WTC11 (cell line): ENCODE measurements around the gene CENPE. TPM values are rescaled to one million over a fixed set of nuclear protein-coding genes. Genes with fewer than 3 reads are reported as not detected.
A peak's percentile ranks its signal among the peaks of the same experiment; 100 is the strongest.

Experiments used
- ATAC-seq: fragments of 200-7000 bp; cut with Tn5 transposase; 2 replicates; pipeline ENCODE4 v1.10.0; 2021; ENCODE audit warnings: mild to moderate bottlenecking, moderate library complexity
- CTCF ChIA-PET: fragments of 300-600 bp; sonication (Branson Sonifier 250); formaldehyde crosslinking; loops from one replicate; lab custom pipeline; 2021; ENCODE audit warnings: antibody characterized with exemption; lab: Charles Lee
- POLR2A ChIA-PET: fragments of 350-600 bp; sonication (Branson Sonifier 250); formaldehyde crosslinking; loops from one replicate; lab custom pipeline; 2021; ENCODE audit warnings: antibody characterized with exemption; lab: Charles Lee
- DNase-seq: peaks from one replicate; pipeline ENCODE4 v3.0.0; 2021; ENCODE audit warnings: low spot score
- H3K27ac Mint-ChIP-seq: 2 replicates; pipeline ENCODE4 v1.8.0; 2021; ENCODE audit warnings: mixed read lengths
- H3K27me3 Mint-ChIP-seq: 2 replicates; pipeline ENCODE4 v1.8.0; 2021; ENCODE audit warnings: low read depth, mild to moderate bottlenecking, moderate library complexity, mixed read lengths
- H3K36me3 Mint-ChIP-seq: 2 replicates; pipeline ENCODE4 v1.8.0; 2021; ENCODE audit warnings: mixed read lengths
- H3K4me1 Mint-ChIP-seq: 2 replicates; pipeline ENCODE4 v1.8.0; 2022; ENCODE audit warnings: mixed read lengths
- H3K4me3 Mint-ChIP-seq: 2 replicates; pipeline ENCODE4 v1.8.0; 2021; ENCODE audit warnings: mild to moderate bottlenecking, moderate library complexity, mixed read lengths
- H3K9me3 Mint-ChIP-seq: 2 replicates; pipeline ENCODE4 v1.8.0; 2021; ENCODE audit warnings: mixed read lengths
- ATF1 ChIP-seq: sonication (generic); formaldehyde crosslinking; IDR thresholded peaks from 2 replicates; pipeline ENCODE4 v1.8.1; 2023; ENCODE audit warnings: mild to moderate bottlenecking, moderate library complexity, missing genetic modification reagents
- CBFB ChIP-seq: sonication (generic); formaldehyde crosslinking; IDR thresholded peaks from 2 replicates; pipeline ENCODE4 v1.8.1; 2022; ENCODE audit warnings: mild to moderate bottlenecking, low read depth, missing genetic modification reagents
- CREM ChIP-seq: sonication (generic); formaldehyde crosslinking; IDR thresholded peaks from 2 replicates; pipeline ENCODE4 v1.8.1; 2022; ENCODE audit warnings: mild to moderate bottlenecking, missing genetic modification reagents, moderate library complexity
- FOXJ3 ChIP-seq: sonication (generic); formaldehyde crosslinking; IDR thresholded peaks from 2 replicates; pipeline ENCODE4 v1.9.0; 2021; ENCODE audit warnings: missing genetic modification reagents, mild to moderate bottlenecking, borderline replicate concordance
- GABPB1 ChIP-seq: sonication (generic); formaldehyde crosslinking; IDR thresholded peaks from 2 replicates; pipeline ENCODE4 v1.8.1; 2023; ENCODE audit warnings: mild to moderate bottlenecking, missing genetic modification reagents
- RELA ChIP-seq: sonication (generic); formaldehyde crosslinking; IDR thresholded peaks from 2 replicates; pipeline ENCODE4 v1.8.1; 2022; ENCODE audit warnings: missing genetic modification reagents, mild to moderate bottlenecking, borderline replicate concordance
- RORB ChIP-seq: fragments of 250-450 bp; sonication (Bioruptor Pico); IDR thresholded peaks from 2 replicates; pipeline ENCODE4 v1.9.0; 2021; ENCODE audit warnings: mild to moderate bottlenecking
- SMAD3 ChIP-seq: sonication (generic); formaldehyde crosslinking; IDR thresholded peaks from 2 replicates; pipeline ENCODE4 v1.8.0; 2022; ENCODE audit warnings: missing genetic modification reagents, mild to moderate bottlenecking, borderline replicate concordance
- TEAD1 ChIP-seq: sonication (generic); formaldehyde crosslinking; IDR thresholded peaks from 2 replicates; pipeline ENCODE4 v1.8.0; 2022; ENCODE audit warnings: mild to moderate bottlenecking, missing genetic modification reagents
- TEAD4 ChIP-seq: sonication (generic); formaldehyde crosslinking; IDR thresholded peaks from 2 replicates; pipeline ENCODE4 v1.8.0; 2022; ENCODE audit warnings: mild to moderate bottlenecking, missing genetic modification reagents
- TP53 ChIP-seq: sonication (generic); formaldehyde crosslinking; IDR thresholded peaks from 2 replicates; pipeline ENCODE4 v1.8.1; 2023; ENCODE audit warnings: mild to moderate bottlenecking, missing genetic modification reagents
- ZNF281 ChIP-seq: sonication (generic); formaldehyde crosslinking; IDR thresholded peaks from 2 replicates; pipeline ENCODE4 v1.8.0; 2023; ENCODE audit warnings: mild to moderate bottlenecking, missing genetic modification reagents
- ZNF425 ChIP-seq: fragments of 250-450 bp; sonication (Bioruptor Pico); conservative IDR thresholded peaks from 2 replicates; pipeline ENCODE4 v1.9.0; 2021; ENCODE audit warnings: mild to moderate bottlenecking
- total RNA-seq: library from RNA; stranded (reverse); gene quantifications from 3 replicates; pipeline ENCODE4 v1.2.3, GENCODE V29; 2021
- TF ChIP-seq, protein P1 (sequence below): sonication (generic); formaldehyde crosslinking; IDR thresholded peaks from 2 replicates; pipeline ENCODE4 v1.8.0; 2022; ENCODE audit warnings: mild to moderate bottlenecking, missing genetic modification reagents
- TF ChIP-seq, protein P2 (sequence below): sonication (generic); formaldehyde crosslinking; conservative IDR thresholded peaks from 2 replicates; pipeline ENCODE4 v1.8.1; 2023; ENCODE audit warnings: mild to moderate bottlenecking, low read depth, missing genetic modification reagents, moderate library complexity
- TF ChIP-seq, protein P3 (sequence below): sonication (generic); formaldehyde crosslinking; IDR thresholded peaks from 2 replicates; pipeline ENCODE4 v1.8.0; 2023; ENCODE audit warnings: missing genetic modification reagents, mild to moderate bottlenecking, borderline replicate concordance
- TF ChIP-seq, protein P4 (sequence below): sonication (generic); formaldehyde crosslinking; IDR thresholded peaks from 2 replicates; pipeline ENCODE4 v1.8.1; 2023; ENCODE audit warnings: mild to moderate bottlenecking, missing genetic modification reagents, moderate library complexity
- TF ChIP-seq, protein P5 (sequence below): sonication (generic); formaldehyde crosslinking; IDR thresholded peaks from 2 replicates; pipeline ENCODE4 v1.8.1; 2022; ENCODE audit warnings: low read depth, mild to moderate bottlenecking, moderate library complexity, missing genetic modification reagents, borderline replicate concordance

Gene CENPE
- total RNA-seq, 1 experiment from 2014 or later: 46.6 TPM

GRCh38 chr4:103104886-103105285 is 93.3 kb downstream of the CENPE start:
- Mint-ChIP-seq H3K9me3 (no peaks in the 10 kb centered on the region), H3K4me3 (no peak overlapping the region)
- CTCF ChIA-PET: no interaction called here

DNA sequence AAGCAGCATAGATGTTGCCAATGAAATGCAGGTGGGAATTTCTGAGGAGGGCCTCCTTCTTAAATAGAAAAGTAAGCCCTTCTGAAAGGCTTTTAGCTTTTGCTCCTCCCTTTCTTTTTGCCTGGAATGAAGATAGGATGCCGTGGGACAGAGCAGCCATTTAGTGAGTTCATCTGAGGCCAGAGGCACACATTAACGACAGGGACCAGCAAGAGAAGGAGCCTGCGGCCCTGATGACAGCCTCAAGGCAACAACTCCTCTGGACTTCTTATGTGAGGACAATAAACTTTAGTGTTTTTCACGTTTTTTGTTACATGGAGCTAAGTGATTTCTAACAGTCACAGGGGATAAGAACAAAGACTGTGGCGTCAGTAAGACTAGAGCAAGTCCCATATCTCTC is 97.5 kb downstream of the CENPE start:
- POLR2A ChIA-PET: no interaction called here
- H3K4me1 Mint-ChIP-seq: peaks cover 13% of the 10 kb centered on the region
- H3K27ac Mint-ChIP-seq: peak overlapping the region; percentile 72; the same call in 1 of the 2 replicates
- H3K27me3 Mint-ChIP-seq: no peaks in the 10 kb centered on the region
- ATAC-seq (no peak), DNase-seq (no peak)
- no peak overlapping the region for H3K4me3 Mint-ChIP-seq
- H3K36me3 Mint-ChIP-seq: 0 out of 2 replicates have a peak, but pooled peaks cover 3% of the 10 kb centered on the region
- CTCF ChIA-PET: interaction anchor here (1.1 to 1.8 kb wide), 4 partner anchors 26 to 521 kb away, joined by 3 to 8 read pairs (median 4); partner anchors contain the start of gene CISD2
- no peaks in the 10 kb centered on the region for H3K9me3 Mint-ChIP-seq
- TF ChIP-seq FOXJ3 (CRISPR knock-in tag) (no peak), CBFB (CRISPR knock-in tag) (no peak), RORB (no peak), TEAD1 (no peak), ZNF281 (CRISPR knock-in tag) (no peak)
- TF ChIP-seq, protein P1, sequence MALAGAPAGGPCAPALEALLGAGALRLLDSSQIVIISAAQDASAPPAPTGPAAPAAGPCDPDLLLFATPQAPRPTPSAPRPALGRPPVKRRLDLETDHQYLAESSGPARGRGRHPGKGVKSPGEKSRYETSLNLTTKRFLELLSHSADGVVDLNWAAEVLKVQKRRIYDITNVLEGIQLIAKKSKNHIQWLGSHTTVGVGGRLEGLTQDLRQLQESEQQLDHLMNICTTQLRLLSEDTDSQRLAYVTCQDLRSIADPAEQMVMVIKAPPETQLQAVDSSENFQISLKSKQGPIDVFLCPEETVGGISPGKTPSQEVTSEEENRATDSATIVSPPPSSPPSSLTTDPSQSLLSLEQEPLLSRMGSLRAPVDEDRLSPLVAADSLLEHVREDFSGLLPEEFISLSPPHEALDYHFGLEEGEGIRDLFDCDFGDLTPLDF (CRISPR knock-in tag): no peak
- TF ChIP-seq, protein P2, sequence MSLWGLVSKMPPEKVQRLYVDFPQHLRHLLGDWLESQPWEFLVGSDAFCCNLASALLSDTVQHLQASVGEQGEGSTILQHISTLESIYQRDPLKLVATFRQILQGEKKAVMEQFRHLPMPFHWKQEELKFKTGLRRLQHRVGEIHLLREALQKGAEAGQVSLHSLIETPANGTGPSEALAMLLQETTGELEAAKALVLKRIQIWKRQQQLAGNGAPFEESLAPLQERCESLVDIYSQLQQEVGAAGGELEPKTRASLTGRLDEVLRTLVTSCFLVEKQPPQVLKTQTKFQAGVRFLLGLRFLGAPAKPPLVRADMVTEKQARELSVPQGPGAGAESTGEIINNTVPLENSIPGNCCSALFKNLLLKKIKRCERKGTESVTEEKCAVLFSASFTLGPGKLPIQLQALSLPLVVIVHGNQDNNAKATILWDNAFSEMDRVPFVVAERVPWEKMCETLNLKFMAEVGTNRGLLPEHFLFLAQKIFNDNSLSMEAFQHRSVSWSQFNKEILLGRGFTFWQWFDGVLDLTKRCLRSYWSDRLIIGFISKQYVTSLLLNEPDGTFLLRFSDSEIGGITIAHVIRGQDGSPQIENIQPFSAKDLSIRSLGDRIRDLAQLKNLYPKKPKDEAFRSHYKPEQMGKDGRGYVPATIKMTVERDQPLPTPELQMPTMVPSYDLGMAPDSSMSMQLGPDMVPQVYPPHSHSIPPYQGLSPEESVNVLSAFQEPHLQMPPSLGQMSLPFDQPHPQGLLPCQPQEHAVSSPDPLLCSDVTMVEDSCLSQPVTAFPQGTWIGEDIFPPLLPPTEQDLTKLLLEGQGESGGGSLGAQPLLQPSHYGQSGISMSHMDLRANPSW: no peak

More at GRCh38 chr4:103104886-103105285, 93.3 kb downstream of the CENPE start:
- Mint-ChIP-seq H3K27me3 (no peaks in the 10 kb centered on the region), H3K27ac (no peak overlapping the region), H3K36me3 (peaks cover 33% of the 10 kb centered on the region), H3K4me1 (0 out of 2 replicates have a peak, but pooled peaks cover 3% of the 10 kb centered on the region)
- TF ChIP-seq, protein P3, sequence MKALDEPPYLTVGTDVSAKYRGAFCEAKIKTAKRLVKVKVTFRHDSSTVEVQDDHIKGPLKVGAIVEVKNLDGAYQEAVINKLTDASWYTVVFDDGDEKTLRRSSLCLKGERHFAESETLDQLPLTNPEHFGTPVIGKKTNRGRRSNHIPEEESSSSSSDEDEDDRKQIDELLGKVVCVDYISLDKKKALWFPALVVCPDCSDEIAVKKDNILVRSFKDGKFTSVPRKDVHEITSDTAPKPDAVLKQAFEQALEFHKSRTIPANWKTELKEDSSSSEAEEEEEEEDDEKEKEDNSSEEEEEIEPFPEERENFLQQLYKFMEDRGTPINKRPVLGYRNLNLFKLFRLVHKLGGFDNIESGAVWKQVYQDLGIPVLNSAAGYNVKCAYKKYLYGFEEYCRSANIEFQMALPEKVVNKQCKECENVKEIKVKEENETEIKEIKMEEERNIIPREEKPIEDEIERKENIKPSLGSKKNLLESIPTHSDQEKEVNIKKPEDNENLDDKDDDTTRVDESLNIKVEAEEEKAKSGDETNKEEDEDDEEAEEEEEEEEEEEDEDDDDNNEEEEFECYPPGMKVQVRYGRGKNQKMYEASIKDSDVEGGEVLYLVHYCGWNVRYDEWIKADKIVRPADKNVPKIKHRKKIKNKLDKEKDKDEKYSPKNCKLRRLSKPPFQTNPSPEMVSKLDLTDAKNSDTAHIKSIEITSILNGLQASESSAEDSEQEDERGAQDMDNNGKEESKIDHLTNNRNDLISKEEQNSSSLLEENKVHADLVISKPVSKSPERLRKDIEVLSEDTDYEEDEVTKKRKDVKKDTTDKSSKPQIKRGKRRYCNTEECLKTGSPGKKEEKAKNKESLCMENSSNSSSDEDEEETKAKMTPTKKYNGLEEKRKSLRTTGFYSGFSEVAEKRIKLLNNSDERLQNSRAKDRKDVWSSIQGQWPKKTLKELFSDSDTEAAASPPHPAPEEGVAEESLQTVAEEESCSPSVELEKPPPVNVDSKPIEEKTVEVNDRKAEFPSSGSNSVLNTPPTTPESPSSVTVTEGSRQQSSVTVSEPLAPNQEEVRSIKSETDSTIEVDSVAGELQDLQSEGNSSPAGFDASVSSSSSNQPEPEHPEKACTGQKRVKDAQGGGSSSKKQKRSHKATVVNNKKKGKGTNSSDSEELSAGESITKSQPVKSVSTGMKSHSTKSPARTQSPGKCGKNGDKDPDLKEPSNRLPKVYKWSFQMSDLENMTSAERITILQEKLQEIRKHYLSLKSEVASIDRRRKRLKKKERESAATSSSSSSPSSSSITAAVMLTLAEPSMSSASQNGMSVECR (CRISPR knock-in tag): no peak
- TF ChIP-seq, protein P4, sequence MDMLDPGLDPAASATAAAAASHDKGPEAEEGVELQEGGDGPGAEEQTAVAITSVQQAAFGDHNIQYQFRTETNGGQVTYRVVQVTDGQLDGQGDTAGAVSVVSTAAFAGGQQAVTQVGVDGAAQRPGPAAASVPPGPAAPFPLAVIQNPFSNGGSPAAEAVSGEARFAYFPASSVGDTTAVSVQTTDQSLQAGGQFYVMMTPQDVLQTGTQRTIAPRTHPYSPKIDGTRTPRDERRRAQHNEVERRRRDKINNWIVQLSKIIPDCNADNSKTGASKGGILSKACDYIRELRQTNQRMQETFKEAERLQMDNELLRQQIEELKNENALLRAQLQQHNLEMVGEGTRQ: no peak
- TF ChIP-seq CREM (CRISPR knock-in tag) (no peak), GABPB1 (CRISPR knock-in tag) (no peak), ATF1 (no peak), TP53 (CRISPR knock-in tag) (no peak), TEAD1 (no peak), ZNF425 (no peak), SMAD3 (CRISPR knock-in tag) (no peak), RELA (no peak), TEAD4 (CRISPR knock-in tag) (no peak)
- TF ChIP-seq, protein P5, sequence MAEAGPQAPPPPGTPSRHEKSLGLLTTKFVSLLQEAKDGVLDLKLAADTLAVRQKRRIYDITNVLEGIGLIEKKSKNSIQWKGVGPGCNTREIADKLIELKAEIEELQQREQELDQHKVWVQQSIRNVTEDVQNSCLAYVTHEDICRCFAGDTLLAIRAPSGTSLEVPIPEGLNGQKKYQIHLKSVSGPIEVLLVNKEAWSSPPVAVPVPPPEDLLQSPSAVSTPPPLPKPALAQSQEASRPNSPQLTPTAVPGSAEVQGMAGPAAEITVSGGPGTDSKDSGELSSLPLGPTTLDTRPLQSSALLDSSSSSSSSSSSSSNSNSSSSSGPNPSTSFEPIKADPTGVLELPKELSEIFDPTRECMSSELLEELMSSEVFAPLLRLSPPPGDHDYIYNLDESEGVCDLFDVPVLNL (CRISPR knock-in tag): no peak
- ATAC-seq: no peak
- DNase-seq: no peak
- POLR2A ChIA-PET: no interaction called here
